PFSK-1 (cell line): ENCODE measurements around the gene SORCS1.

Experiments
- FOXP2 ChIP-seq: optimal IDR thresholded peaks from 2 replicates; pipeline ENCODE3; 2011; ENCODE audit warnings: borderline replicate concordance, control low read depth, inconsistent platforms; ENCODE audit not compliant: insufficient read depth; ENCODE audit errors: extremely low read length, extremely low read depth
- POLR2AphosphoS5 ChIP-seq: IDR thresholded peaks from 2 replicates; pipeline ENCODE4 v1.6.1; 2012; ENCODE audit warnings: low read depth, mild to moderate bottlenecking, control low read depth, low read length, moderate library complexity
- REST ChIP-seq, 2 experiments: IDR thresholded peaks; 2 replicates each; pipeline versions ENCODE4 v1.6.1 to v1.8.0; 2011 to 2012; ENCODE audit warnings: low read depth in 2 of 2, low read length in 2 of 2, control low read depth in 1 of 2, inconsistent platforms in 1 of 2, mild to moderate bottlenecking in 1 of 2, moderate library complexity in 1 of 2; ENCODE audit not compliant: insufficient read depth in 1 of 2
- SIN3A ChIP-seq: IDR thresholded peaks from 2 replicates; pipeline ENCODE4 v1.6.1; 2012; ENCODE audit warnings: mild to moderate bottlenecking, low read length, moderate library complexity, borderline replicate concordance; ENCODE audit not compliant: insufficient read depth
- TAF1 ChIP-seq: IDR thresholded peaks from 2 replicates; pipeline ENCODE4 v1.6.1; 2012; ENCODE audit warnings: low read length, control low read depth, borderline replicate concordance; ENCODE audit not compliant: insufficient read depth

GRCh38 chr10:106949680-106950478 lies 214.6 kb downstream of the SORCS1 start:
- no peak for TF ChIP-seq POLR2AphosphoS5
- no peak for TF ChIP-seq REST (IDR thresholded peaks at IDR 0.05; ENCODE audit: insufficient read depth in 1 of 2, low read depth in 2 of 2, low read length in 2 of 2)
- TF ChIP-seq SIN3A = no peak
- TF ChIP-seq TAF1 = no peak
- TF ChIP-seq FOXP2 = no peak
